Measurements from ENCODE around the gene MRTFA. TPM values are rescaled to one million over a fixed set of nuclear protein-coding genes. Genes with fewer than 3 reads are reported as not detected.

Gene MRTFA
- total and polyA plus RNA-seq, 2 of the 13 experiments (the other 11 are each of a cell fraction or from before 2014, with no cell fraction given), result 2.4 to 8.2 TPM

DNA sequence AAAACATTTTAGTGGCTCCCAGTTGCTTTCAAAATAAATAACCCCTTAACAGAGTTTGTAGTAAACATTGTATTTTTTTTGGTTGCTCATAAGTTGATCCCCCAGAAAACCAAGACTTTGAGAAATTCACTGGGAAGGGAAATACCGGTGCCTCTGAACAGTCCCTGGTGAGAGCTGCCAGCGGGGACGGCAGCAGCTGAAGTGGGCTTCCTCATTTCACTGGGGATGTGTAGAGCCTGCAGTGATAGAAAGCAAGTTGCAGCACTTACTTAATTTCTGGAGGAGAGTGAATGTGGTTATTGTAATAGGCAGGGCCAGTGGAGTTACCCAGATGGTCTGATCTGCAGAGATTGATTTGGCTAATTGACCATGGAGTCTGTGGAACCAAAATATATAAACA, 24.2 kb upstream of the MRTFA start:
- 85% methylated on average over 3 of the region's 3 CpGs for WGBS (ENCODE audit: low lambda C conversion rate)
- no peak for FAIRE-seq

More for the DNA sequence above, 24.2 kb upstream of the MRTFA start:
- Histone ChIP-seq H3K4me2 (ENCODE audit: low read depth, low read length) (no peak overlapping the region), H2AFZ (ENCODE audit: low read length) (no peak overlapping the region), H3K27me3 (ENCODE audit: control insufficient read depth in 1 of 2, insufficient read depth in 2 of 2, low read length in 2 of 2) (no peaks in the 10 kb centered on the region; a peak in 1 of 5 replicates), H3K27ac (ENCODE audit: extremely low read length, insufficient read depth, low read length) (no peak overlapping the region), H3K4me1 (ENCODE audit: insufficient read depth, low read length) (peaks cover 16% of the 10 kb centered on the region), H3K36me3 (replicated peaks in 1 of 2; ENCODE audit: control insufficient read depth in 1 of 2, insufficient read depth in 2 of 2, low read length in 2 of 2) (no peaks in the 10 kb centered on the region), H3K9me3 (ENCODE audit: low read length) (no peaks in the 10 kb centered on the region), H3K4me3 (replicated peaks in 1 of 3; ENCODE audit: insufficient read depth in 1 of 3, low read depth in 2 of 3, low read length in 3 of 3) (no peak overlapping the region), H3K79me2 (ENCODE audit: insufficient read depth, low read length) (no peaks in the 10 kb centered on the region), H3K9ac (ENCODE audit: insufficient read depth, low read depth, low read length) (no peak overlapping the region), H4K20me1 (ENCODE audit: insufficient read depth, low read length) (no peaks in the 10 kb centered on the region)
- ATAC-seq (no peak), DNase-seq (ENCODE audit: low spot score) (no peak)
- intact Hi-C loops (cut with micrococcal nuclease; ENCODE audit: unreplicated experiment), result no loop called here
- ChIA-PET POLR2A (interaction anchor here (1.2 kb wide), 1 partner anchor 9 kb away, joined by 3 read pairs; no protein-coding TSS in a partner anchor), CTCF (ENCODE audit: low intra/inter-chr PET ratio, low total read pairs) (no interaction called here)
- TF ChIP-seq HES4 (CRISPR knock-in tag; IDR thresholded peaks at IDR 0.05; ENCODE audit: borderline replicate concordance) (no peak), TBP (CRISPR knock-in tag; IDR thresholded peaks at IDR 0.05) (no peak), NFYC (CRISPR knock-in tag; IDR thresholded peaks at IDR 0.05) (no peak), BHLHE40 (IDR thresholded peaks at IDR 0.05; ENCODE audit: low read length) (no peak), ZNF883 (CRISPR knock-in tag; IDR thresholded peaks at IDR 0.05; ENCODE audit: not compliant biosample characterization) (no peak)
- TF ChIP-seq, protein P1, sequence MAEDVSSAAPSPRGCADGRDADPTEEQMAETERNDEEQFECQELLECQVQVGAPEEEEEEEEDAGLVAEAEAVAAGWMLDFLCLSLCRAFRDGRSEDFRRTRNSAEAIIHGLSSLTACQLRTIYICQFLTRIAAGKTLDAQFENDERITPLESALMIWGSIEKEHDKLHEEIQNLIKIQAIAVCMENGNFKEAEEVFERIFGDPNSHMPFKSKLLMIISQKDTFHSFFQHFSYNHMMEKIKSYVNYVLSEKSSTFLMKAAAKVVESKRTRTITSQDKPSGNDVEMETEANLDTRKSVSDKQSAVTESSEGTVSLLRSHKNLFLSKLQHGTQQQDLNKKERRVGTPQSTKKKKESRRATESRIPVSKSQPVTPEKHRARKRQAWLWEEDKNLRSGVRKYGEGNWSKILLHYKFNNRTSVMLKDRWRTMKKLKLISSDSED (CRISPR knock-in tag; IDR thresholded peaks at IDR 0.05), result no peak
- TF ChIP-seq, protein P2, sequence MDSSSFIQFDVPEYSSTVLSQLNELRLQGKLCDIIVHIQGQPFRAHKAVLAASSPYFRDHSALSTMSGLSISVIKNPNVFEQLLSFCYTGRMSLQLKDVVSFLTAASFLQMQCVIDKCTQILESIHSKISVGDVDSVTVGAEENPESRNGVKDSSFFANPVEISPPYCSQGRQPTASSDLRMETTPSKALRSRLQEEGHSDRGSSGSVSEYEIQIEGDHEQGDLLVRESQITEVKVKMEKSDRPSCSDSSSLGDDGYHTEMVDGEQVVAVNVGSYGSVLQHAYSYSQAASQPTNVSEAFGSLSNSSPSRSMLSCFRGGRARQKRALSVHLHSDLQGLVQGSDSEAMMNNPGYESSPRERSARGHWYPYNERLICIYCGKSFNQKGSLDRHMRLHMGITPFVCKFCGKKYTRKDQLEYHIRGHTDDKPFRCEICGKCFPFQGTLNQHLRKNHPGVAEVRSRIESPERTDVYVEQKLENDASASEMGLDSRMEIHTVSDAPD (CRISPR knock-in tag; IDR thresholded peaks at IDR 0.05), result no peak
- TF ChIP-seq, protein P3, sequence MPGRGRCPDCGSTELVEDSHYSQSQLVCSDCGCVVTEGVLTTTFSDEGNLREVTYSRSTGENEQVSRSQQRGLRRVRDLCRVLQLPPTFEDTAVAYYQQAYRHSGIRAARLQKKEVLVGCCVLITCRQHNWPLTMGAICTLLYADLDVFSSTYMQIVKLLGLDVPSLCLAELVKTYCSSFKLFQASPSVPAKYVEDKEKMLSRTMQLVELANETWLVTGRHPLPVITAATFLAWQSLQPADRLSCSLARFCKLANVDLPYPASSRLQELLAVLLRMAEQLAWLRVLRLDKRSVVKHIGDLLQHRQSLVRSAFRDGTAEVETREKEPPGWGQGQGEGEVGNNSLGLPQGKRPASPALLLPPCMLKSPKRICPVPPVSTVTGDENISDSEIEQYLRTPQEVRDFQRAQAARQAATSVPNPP (CRISPR knock-in tag; IDR thresholded peaks at IDR 0.05), result no peak
- in situ Hi-C loops (cut with HindIII; ENCODE audit: extremely low pct_ligation_motif_present, low pct_unique_long_range_greater_than_20kb), result no loop called here
- no TSS peak for BruUV-seq (replicated peaks)

All from HepG2 (cell line).